NCI-H524 treated with DMSO at 0.1 percent for 48 hours (cell line): ENCODE measurements around the gene RNF43.
"Not testable (repeated sequence)": the region's sequence is repeated elsewhere in the genome, so short reads cannot be mapped to it uniquely, and the experiment has no call there.

Source experiments
- DNase-seq: peaks from one replicate; lab custom pipeline; 2025; lab: John Stamatoyannopoulos, UW

The RNF43 gene

DNA sequence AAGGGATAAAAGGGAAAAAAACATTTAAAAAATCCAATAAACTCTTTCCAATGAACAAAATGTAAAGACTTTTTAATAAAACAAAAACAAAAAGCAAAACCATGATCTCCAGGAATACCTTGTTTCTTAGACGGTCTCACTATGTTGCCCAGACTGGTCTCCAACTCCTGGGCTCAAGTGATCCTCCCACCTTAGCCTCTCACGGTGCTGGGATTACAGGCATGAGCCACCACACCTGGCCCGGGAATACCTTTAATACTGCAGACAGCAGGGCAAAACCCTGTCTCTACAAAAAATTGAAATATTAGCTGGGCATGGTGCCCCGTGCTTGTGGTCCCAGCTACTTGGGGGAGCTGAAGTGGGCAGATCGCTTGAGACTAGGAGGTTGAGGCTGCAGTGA, 7.9 kb downstream of the RNF43 start:
- DNase-seq = no peak

DNA sequence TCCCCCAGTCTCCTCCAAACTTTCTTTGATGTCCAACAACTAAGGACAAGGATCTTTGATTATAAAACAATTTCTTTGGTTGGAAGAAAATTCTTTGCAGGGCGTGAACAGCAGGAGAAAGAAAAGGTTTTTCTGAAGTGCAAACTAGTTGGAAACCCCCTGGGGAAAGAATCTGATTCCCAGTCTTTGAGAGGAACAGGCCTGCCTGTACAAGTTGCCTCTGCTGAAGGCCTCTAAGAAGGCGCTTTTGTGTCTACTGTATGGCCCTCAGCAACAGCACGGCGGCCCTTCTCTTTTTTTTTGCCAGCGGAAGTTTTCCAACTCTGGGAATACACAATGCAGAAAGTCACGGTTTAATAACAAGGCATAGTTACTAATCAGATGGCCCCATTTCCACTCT, 14.0 kb downstream of the RNF43 start:
- no peak for DNase-seq

DNA sequence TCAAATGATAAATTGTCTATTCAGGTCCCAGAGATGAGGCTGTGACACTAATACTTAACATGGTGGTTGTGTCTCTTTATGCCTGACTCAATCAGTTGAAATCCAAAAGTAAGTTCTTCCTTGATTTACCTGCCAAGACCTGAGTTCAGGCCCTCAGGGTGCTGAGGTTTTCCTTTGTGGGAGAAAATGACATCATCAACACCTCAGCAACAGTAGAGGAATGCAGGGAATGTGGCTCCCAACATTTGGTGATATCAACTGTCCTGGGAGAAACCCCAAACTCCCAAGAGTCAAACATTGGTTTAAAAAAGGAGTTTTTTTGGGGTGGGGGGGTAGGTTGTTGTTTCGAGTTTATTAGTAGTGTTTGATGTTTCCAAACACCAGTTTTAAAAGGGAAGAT, 14.7 kb downstream of the RNF43 start:
- DNase-seq = no peak

DNA sequence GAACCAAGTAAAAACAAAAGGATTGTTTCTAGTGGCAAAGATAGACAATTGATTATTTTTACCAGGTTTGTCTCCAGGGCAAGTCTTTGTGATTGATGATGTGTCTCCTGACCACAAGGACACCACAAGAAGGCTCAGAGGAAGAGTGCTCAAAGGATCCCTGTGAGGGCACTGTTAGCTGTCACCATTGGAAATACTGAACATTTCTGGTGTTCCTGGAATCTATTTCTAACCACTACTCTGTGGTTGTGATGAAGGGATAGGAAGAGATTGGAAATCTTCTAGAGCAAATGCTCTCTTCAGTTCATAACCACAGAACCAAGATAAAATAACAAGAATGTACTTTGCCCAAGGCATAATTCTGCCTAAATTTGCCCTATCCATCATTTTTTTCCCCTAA, 15.3 kb downstream of the RNF43 start:
- no peak for DNase-seq

DNA sequence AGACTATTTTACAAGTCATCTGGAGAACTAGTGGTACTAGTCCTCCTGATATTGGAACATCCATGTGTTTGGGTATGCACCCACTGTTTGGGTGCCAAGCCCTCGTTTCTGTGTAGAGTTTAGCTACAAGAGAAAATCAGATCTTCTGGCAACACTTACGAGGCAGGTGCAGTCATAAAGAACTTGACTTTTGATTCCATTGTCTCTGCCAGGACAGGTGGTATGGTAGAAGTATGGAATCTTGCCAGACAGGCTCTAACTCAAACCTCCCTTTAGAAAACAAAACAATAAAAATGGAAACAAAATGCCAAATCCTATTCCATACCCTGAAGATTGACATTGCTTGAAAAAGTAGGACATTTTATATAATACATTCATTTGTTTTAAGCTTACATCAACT, 16.0 kb downstream of the RNF43 start:
- DNase-seq = no peak

DNA sequence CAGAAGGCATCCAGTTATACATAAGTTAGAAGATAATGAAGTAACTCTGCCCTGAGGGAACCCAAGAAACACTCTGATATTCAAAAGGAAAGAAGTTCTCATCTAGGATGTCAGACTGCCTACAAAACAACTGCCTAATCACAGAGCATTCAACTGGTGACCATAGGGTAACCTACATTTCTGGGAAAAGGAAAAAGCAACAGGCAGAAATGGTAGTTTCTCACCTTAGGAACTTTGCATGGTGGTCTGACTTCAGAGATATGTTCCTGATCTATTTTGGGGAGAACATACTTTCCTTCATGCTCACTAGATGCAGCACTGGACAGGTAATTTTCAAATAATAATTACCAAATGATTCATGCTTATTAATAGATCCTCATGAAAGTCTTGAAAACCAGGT, 16.5 kb downstream of the RNF43 start:
- no peak for DNase-seq

DNA sequence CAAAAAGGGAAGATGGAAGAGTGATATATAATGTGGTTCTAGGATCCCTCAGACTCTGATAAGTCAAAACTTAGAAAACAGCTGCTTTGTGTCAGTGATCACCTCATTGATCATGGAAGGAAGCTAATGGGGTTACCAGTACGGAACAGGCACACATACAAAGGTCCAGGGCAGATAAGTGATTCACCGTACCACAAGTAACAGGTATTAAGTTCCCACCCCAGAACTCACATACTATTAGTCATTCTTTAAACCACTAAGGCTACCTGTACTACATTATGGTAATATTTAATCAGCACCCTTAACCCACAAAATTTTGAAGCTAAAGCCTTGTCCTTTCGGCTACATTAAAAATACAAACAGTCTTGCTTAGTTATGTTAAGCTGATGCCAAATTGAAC, 17.4 kb downstream of the RNF43 start:
- DNase-seq = no peak

DNA sequence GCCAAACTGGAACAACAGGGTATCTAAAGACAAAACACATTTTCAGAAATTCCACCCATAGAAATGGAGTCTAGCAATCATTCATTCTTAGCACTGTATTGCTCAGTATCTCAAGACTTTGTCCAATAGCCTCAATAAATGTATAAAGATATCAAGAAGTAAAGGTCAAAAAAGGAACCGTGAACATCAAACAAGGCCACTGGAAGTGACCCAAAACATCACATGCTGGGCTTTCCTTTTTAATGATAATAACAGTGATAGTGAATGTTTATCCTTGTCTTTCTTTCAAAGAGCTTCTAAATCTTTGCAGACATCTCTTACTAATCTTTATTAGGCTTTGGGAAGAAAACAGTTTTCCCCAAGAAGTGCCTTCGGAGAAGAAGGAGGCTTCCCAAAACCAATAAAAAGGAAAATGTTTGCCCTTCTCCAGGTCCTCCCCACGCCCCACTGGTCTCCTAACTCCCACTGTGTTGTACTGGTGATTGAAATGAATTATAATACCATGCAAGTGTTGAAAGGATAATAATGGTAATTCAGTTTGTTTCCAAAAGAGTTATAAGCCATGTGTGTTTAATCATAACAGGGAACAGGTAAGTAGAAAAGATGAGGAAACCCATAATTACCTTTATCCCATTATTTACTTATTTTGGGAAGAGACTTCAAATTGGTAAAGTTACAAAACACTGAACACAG, 18.6 kb downstream of the RNF43 start:
- DNase-seq = no peak

DNA sequence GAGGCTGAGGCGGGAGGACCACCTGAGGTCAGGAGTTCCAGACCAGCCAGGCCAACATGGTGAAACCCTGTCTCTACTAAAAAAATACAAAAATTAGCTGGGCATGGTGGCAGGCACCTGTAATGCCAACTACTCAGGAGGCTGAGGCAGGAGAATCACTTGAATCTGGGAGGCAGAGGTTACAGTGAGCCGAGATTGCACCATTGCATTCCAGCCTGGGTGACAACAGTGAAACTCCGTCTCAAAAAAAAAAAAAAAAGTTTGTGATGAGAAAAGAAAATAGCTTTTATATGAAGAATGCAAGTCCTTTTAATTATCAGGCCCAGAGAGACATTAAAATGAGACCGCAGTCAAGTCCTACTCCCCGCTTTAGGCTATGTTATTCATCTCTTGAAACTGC, 19.9 kb downstream of the RNF43 start:
- DNase-seq = not testable (repeated sequence)

DNA sequence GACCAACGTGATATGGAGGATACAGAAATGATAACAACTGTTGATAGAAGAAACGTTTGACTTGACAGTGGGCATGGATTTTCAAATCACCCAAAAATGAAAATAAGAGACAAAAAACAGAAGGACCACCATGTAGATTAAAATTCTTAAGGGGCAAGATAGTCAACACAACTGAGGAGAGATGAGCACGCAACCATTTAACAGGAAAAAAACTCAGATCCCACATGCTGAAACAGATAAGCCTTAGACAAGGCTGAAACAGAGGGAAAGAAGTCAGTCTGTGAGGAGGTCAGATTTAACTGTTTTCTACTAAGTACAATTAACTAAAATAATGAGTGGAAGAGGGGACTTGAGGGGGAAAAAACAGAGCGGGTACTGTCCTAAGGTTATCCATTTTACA, 21.2 kb downstream of the RNF43 start:
- DNase-seq = no peak

DNA sequence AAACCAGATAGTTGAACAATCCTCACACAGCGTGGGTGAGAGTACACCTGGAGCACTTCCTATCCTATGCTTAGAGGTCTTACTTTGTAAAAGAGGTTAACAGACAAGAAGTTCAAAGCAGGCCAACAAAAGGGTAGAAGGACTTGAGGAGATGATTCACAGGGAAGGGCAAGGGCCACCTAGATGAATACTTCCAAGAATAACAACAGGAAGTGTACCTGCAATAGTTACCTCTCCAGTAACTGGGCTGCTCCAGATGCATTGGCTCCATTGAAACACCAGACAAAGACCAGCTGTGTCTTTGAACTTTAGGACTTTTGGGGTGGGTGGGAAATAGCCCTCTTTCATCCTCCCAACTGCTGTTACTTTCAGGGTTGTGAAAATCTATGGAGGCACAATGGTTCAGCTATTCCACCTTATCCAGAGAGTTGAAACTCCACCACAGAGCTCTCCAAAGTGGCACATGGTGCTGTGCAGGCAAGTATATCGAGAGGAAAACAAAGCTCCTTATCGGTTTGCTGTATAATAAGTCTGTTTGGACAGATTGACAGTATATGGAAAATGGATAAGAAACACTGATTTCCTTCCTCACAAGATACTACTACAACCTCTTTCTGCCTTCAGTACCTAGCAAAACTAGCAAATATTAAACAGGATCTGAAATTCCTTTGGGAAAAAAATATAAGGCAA, 22.7 kb downstream of the RNF43 start:
- no peak for DNase-seq

DNA sequence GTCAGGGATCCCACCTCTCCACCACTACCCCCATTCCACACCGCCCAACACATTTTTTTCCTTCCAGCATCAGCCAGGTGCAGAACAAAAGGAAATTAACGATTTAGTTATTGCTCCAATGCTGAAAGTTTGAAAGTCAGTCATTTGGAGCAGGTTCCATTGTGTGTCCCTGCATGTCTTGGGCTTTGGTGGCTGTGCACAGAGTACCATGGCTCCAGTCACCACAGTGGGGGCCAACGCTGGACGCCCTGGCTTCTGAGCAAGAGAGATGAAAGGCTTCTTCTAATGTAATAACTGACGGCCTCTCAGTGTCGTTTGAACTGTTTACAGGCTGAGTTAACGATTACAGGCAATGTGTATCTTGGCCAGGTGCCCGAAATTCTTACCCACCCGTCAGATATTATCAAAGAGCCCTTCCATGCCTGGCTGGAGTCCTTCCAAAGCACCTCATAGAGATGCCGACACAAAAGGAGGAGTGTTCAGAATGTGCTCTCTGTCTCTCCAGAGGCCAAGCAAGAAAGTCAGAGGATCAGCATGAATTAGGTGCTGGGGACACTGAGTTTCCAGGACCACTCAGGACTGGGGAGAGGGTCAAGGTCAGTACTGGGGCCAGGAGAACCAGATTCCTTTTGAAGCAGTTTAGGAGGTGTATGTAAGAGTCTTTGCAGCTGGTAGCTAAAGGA, 25.9 kb downstream of the RNF43 start:
- no peak for DNase-seq

DNA sequence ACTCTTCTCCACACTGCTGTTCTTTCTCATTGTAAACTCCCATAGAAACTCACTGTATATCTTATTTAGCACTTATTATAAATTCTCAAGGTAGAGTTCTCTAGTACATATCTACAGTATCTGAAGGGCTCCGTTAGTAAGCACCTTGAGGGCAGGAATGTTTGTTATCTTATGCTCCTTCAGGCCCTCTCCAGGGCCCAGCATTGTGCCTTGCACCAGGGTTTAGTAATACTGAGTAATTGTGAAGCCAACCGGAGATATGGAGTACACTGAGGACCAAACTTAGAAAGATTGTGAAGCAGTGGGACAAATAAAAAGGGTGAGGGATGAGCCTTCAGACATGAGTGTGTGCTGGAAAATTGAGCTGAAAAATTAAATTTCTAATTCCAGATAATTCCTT, 26.4 kb downstream of the RNF43 start:
- no peak for DNase-seq

DNA sequence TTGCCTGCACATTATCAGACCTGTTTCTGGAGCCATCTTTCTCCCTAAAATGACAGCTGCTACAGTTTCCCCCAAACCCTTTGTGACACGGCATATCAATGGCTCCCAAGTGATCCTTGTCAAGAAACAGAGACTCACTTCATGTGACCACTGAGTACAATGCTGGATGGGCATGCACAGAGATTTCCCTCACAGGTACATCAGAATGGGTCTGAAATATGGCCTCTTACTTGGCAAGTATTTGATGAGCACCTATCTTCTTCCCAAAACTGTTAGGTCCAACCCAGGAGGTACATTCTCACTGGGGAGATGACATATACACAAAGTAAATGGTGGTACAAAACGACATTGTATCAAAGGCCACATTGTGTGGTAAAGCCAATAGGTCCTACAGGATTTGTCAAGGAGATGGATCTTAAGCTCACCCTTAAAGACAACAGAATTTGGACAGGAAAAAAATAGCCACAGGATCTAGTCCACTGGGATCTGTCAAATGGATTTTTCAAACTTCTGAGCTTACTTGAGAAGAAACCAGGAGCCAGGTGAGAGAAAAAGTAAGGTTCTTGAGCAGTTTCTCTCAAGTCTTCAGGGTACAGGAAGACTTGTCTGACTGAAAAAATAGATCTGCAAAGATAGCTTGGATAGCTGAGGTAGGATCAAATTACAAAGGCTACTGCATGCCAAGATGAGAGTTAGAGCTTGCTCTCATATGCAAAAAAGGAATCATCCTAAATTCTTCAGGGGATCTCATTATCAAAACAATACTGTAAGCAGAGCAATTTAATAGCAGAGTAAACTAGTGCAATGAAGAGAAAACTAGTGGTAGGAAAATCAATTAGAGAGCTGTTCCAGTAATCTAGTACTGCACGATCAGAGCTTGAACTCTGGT, 28.8 kb downstream of the RNF43 start:
- DNase-seq = no peak

DNA sequence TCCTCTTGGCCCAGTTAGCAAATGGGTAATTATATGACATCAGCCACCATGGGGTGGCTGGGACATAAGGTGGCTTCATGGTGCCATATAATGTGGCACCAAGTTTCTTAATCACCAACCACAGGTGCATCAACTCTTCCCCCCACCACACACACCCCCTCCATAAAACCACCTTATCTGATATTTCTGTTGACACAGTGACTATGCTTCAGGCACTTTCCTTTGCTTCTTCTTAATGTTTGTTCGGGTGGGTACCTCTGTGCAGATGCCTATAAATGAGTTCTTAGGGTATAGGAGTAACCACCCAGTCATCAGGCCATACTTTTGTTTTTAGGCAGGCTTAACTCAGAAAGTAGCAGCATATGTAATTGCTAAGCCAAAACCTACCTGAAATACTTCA, 29.5 kb downstream of the RNF43 start:
- DNase-seq = no peak

DNA sequence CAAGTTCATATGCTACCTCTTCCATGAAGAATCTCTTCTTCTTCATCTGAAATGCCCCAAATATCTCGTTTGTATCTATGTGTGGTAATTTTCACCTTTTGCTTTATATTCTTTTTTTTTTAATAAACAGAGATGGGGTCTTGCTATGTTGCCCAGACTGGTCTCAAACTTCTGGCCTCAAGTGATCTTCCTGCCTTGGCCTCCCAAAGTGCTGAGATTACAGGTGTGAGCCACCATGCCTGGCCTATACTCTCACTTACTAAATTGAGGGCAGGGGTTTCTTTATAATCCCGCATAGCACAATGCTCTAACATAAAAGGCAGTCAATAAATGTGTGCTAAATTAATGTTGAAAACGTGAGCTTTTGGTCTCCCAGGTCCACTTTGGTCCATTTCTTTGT, 30.6 kb downstream of the RNF43 start:
- no peak for DNase-seq

DNA sequence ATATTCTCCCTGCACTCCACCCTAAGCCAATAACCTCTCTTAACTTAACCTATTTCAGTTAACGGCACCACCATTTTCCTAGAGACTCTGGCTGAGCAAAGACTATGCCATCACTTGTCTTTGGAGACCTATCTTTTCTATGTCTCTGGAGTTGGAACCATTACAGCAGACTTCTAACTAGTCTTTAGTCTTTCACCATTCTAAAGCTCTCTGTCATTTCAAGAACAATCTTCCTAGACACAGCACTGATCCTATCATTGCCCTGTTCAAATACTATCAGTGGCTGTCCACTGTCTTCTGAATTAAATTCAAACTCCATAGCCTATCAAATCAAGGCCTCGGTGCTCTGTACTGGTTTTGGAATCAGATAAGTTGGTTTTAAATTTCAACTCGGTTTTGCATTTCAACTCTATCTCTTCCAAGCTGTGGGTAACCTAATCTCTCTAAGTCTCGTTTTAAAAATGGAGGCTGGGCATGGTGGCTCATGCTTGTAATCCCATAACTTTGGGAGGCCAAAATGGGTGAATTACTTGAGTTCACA, 31.9 kb downstream of the RNF43 start:
- DNase-seq = no peak

DNA sequence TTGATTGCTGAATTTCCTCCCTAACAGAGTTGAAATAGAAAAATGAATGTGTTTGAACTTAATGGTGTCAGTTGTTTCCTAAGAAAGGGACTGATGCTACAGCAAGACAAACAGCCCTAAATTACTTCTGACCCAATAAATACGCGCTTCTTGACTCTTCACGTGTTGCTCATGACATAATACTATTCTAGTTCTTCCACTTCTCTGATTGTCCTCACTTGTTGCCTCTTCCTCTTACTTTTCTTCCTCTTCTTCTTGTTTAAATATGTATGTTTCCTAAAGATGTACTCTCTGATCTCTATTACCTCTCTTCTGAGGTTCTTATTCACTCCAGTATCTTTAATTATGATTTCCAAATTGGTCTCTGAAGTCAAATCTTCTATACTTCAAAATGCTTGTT, 32.4 kb downstream of the RNF43 start:
- DNase-seq = no peak

DNA sequence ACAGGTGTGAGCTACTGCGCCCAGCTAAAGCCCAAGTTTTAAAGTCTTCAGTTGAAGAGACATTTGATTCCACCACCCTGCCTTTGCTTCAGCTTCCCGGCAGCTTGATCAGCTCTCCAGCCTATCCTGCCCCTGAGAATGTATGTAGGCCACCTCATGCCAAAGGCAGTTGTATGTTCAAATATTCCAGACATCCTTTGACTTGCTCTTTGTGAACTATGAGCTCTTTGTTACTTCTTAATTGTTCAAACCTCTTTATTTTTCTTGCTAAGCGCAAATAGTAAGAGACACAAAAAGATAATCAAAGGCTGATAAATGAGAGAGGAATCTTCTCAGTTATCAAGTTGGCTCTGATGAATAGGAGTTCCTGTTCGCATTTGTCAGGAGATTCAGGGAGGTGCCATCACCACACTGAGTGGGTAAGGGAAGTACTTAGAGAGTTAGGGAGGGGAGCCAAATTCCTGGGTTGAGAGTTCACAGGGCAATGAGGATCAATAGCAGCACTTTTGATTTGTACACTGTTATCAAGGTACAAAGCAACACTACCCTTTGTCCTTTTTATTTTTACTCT, 33.4 kb downstream of the RNF43 start:
- no peak for DNase-seq

DNA sequence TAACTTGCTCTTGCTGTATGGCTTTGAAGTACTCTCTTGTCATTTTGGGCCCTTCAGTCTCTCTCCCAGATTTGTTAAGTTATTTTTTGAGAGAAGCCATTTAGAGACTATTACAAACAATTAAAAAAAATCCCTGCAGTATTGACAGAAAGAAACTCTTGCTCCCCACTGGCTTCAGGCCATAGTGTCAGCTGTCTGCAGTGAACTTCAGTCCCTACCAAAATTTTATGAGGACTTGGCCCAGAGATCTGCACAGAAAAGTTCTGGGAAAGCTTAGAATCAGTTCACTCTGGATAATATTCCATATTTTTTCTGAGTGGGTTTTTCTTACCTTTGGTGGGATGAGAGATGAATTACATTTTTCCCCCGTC, 34.5 kb downstream of the RNF43 start:
- no peak for DNase-seq

DNA sequence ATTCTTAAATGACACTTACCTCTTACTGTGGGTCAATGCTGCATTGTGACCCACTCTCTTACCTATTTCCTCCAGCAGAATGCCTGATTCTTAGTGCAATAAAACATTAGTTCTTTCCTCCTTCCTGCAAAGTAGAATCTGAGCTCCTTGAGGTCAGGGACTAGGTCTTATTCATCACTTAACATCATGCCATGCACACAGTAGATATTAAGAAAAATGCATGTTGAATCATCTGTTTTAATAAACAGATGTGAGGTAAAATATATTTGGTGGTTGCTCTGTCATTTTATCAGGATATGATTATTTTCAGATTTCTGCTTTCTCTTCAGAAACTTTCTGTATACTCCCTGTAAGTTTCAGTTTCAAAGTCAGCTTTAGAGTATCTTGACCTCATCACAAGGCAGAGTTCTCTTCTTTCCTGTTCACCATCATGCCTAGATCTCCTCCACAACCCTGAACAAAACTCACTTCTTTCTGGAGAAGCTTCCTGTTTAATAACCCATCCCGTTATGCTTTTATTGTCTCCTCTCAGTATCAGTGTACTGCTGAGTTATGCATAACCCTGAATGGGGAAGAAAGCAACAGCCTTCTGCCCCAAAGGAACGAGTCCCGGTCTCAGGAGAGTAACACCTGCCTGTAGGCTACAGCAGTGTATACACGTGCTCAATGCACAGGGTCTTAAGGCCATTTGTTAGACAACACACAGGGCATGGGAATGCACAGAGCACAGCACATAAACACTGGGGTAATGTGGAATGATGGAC, 35.0 kb downstream of the RNF43 start:
- DNase-seq = no peak
